Astrocyte of the spinal cord (primary cell): ENCODE results near the gene MGAT4C.

Source experiments
- DNase-seq: peaks from one replicate; pipeline ENCODE4 v3.0.0; 2011; ENCODE audit warnings: low read depth, low spot score
- H3K4me3 ChIP-seq: 2 replicates; pipeline ENCODE4 v1.5.1; 2011; ENCODE audit warnings: low read depth, mild to moderate bottlenecking, low read length, moderate library complexity
- in situ Hi-C: cut with HindIII; loops from 2 replicates; pipeline ENCODE4 v1.10.0; 2017; ENCODE audit warnings: low sequenced_read_pairs
- TF ChIP-seq, protein P1 (sequence below): IDR thresholded peaks from 2 replicates; pipeline ENCODE4 v1.5.1; 2012; ENCODE audit warnings: low read depth, mild to moderate bottlenecking, low read length, inconsistent platforms

Gene MGAT4C

DNA sequence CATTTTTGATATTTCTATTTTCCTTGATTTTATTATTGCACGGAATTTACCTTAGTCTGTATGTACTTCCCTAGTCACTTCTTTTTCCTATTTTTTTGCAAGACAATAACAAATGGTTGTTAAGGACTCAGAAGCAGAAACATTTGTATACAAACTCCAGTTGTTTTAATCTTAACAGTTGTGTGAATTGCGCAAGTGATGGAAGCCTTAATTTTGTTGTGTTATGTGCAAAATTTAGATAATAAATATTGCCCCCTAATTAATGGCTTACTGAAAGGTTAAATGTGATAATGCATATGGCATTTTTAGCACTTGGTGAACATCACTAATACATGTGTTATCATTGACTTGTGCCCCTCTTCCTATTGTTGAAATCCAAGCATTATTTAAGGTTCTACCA, 82.0 kb downstream of the MGAT4C start:
- H3K4me3 ChIP-seq: no peak overlapping the region
- in situ Hi-C loops: no loop called here
- DNase-seq: no peak
- TF ChIP-seq, protein P1, sequence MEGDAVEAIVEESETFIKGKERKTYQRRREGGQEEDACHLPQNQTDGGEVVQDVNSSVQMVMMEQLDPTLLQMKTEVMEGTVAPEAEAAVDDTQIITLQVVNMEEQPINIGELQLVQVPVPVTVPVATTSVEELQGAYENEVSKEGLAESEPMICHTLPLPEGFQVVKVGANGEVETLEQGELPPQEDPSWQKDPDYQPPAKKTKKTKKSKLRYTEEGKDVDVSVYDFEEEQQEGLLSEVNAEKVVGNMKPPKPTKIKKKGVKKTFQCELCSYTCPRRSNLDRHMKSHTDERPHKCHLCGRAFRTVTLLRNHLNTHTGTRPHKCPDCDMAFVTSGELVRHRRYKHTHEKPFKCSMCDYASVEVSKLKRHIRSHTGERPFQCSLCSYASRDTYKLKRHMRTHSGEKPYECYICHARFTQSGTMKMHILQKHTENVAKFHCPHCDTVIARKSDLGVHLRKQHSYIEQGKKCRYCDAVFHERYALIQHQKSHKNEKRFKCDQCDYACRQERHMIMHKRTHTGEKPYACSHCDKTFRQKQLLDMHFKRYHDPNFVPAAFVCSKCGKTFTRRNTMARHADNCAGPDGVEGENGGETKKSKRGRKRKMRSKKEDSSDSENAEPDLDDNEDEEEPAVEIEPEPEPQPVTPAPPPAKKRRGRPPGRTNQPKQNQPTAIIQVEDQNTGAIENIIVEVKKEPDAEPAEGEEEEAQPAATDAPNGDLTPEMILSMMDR: no peak

DNA sequence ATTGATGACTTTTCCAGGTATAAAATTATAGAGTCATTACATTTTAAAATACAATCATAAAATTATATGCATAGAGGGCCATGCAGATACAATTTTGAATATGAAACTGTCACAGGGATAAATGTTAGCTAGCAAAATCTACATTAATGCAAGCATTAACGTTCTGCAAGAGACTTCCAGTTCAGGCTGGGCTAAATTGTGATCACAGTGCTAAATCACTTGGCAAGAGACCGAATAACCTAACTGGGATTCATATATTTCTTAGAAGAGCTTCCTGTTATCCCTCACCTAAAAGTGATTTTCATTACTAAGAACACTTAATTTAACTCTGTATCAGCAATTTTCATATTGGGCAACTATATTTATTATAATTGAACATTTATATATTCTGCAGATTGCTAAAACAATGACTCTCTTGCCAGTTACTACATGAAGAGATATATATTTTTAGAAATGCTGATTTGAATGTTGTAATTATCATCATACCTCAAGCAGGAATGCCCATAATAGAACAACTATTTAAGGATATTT, 83.2 kb downstream of the MGAT4C start:
- in situ Hi-C loops: no loop called here
- DNase-seq: no peak
- no peak overlapping the region for H3K4me3 ChIP-seq
- TF ChIP-seq, protein P1: no peak

DNA sequence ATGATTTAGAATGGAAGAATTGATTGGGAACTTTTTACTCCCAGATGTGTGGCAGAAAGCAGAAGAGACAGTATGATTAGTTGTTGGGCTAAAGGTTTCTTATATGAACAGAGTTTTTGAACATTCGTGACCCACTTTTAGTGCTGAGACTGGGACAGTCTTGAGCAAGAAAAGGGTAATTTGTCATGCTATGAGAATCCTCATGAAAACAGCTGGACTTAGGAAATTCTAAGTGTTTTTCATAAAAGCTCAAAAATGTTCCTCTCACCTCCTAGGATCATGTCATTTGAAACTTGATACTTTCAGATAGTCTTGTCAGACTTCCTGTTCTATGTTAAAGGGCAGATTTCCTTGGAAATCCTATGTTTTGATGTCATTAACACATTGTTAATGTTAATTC, 86.1 kb downstream of the MGAT4C start:
- DNase-seq: no peak
- H3K4me3 ChIP-seq: no peak overlapping the region
- TF ChIP-seq, protein P1: no peak
- in situ Hi-C loops: no loop called here

DNA sequence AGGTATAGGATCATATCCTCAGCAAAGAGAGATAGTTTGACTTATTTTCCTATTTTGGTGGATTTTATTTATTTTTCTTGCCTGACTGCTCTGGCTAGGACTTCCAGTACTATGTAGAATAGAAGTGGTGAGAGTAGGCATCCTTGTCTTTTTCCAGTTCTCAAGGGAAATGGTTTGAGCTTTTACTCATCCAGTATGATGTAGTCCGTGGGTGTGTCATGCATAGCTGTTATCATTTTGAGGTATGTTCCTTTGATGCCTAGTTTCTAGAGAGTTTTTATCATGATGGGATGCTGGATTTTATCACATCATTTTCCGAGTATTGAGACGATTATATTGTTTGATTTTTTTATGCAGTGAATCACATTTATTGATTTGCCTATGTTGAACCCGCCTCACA, 97.2 kb downstream of the MGAT4C start:
- TF ChIP-seq, protein P1: no peak
- no peak for DNase-seq
- H3K4me3 ChIP-seq: no peak overlapping the region
- in situ Hi-C loops: no loop called here

DNA sequence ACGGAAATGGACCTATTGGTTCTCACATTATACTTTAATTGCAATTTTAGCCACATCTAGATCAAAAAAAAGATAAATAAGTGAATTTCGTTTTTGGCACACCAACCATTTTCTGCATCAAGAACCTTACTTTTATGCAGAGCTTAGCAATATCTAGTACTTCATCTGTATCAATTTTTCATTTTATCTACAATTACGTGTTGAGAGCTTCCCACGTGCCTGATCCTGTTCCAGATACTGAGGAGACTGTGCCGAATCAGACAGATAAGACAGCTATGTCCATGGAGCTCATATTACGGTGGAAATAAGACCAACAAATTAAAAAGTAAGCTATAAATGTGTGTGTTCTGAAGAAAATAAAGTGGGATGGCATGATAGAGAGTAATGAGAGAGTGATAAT, 101.6 kb downstream of the MGAT4C start:
- TF ChIP-seq, protein P1: no peak
- no peak for DNase-seq
- H3K4me3 ChIP-seq: no peak overlapping the region
- in situ Hi-C loops: no loop called here

DNA sequence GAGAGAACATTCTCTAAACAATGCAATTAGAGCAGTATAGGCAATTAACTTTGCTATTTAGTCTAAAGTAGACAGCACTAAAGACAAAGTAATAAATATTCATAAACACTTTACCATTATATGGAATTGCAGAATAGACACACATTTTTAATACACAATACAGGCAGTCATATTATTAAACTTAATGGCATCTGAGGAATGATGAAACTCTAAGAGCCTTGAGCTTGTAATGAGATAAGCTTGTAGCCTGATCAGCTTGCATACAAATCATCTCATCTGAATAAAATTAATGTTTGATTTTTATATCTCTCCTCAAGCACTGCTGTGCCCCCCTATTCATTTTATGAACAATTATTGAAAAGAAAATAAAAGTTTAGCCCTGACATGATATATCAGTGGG, 107.6 kb downstream of the MGAT4C start:
- H3K4me3 ChIP-seq: no peak overlapping the region
- in situ Hi-C loops: no loop called here
- TF ChIP-seq, protein P1: no peak
- no peak for DNase-seq

DNA sequence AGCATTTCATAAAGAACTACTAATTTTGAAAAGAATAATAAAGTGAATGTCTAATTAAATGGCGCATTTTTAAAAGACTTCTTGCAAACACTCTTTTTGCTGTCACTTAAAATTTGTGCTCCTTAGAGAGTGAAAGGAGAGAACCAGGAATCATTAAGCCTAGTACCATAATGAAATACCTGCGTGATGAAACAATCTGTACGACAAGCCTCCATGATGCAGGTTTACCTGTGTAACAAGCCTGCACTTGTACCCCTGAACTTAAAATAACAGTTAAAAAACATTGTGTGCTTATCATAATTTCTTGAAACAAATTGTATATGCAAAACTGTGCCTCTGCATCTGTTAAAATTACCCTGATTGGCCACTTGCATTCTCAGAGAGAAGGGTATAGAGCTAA, 108.1 kb downstream of the MGAT4C start:
- no peak overlapping the region for H3K4me3 ChIP-seq
- in situ Hi-C loops: no loop called here
- TF ChIP-seq, protein P1: no peak
- DNase-seq: no peak
